Neuronal stem cell (in vitro differentiated cells): Measurements from ENCODE around the gene FHIT.

Source experiments
- DNase-seq: peaks from one replicate; pipeline ENCODE4 v3.0.0-alpha.2; 2013; ENCODE audit warnings: low spot score
- H2AFZ ChIP-seq: one replicate; pipeline ENCODE4 v1.6.1; 2013; ENCODE audit warnings: mild to moderate bottlenecking, low read length, inconsistent platforms
- H2AK5ac ChIP-seq: 2 replicates; pipeline ENCODE4 v1.6.1; 2013; ENCODE audit warnings: low read depth, mild to moderate bottlenecking, inconsistent platforms, low read length, moderate library complexity, mixed read lengths
- H2BK120ac ChIP-seq: 2 replicates; pipeline ENCODE4 v1.6.1; 2013; ENCODE audit warnings: low read depth, mild to moderate bottlenecking, inconsistent platforms, low read length, moderate library complexity, mixed read lengths
- H2BK12ac ChIP-seq: one replicate; pipeline ENCODE4 v1.6.1; 2013; ENCODE audit warnings: low read length, inconsistent platforms
- H2BK15ac ChIP-seq: 2 replicates; pipeline ENCODE4 v1.6.1; 2013; ENCODE audit warnings: mild to moderate bottlenecking, low read length, inconsistent platforms, mixed read lengths
- H2BK5ac ChIP-seq: one replicate; pipeline ENCODE4 v1.6.1; 2013; ENCODE audit warnings: inconsistent platforms, mild to moderate bottlenecking, low read length, moderate library complexity
- H3K14ac ChIP-seq: one replicate; pipeline ENCODE4 v1.6.1; 2013; ENCODE audit warnings: low read length, inconsistent platforms
- H3K18ac ChIP-seq: 2 replicates; pipeline ENCODE4 v1.6.1; 2013; ENCODE audit warnings: low read length, inconsistent platforms
- H3K23ac ChIP-seq: 2 replicates; pipeline ENCODE4 v1.6.1; 2013; ENCODE audit warnings: low read depth, mild to moderate bottlenecking, mixed read lengths, low read length, inconsistent platforms; ENCODE audit not compliant: poor library complexity
- H3K27ac ChIP-seq: replicated peaks from 3 replicates; pipeline ENCODE4 v1.5.1; 2013; ENCODE audit warnings: low read length, inconsistent platforms
- H3K27me3 ChIP-seq, 3 experiments: 2 replicates each; pipeline ENCODE4 v1.6.1; 2013; ENCODE audit warnings: low read length in 3 of 3, mild to moderate bottlenecking in 2 of 3, inconsistent platforms in 1 of 3, low read depth in 1 of 3, mixed read lengths in 1 of 3, moderate library complexity in 1 of 3; ENCODE audit not compliant: control insufficient read depth in 3 of 3, insufficient read depth in 3 of 3
- H3K36me3 ChIP-seq, 2 donors: replicated peaks in 1 of 2; 2 replicates each; pipeline ENCODE4 v1.6.1; 2013; ENCODE audit warnings: low read length in 2 of 2; ENCODE audit not compliant: control insufficient read depth in 2 of 2, insufficient read depth in 2 of 2
- H3K4ac ChIP-seq: 2 replicates; pipeline ENCODE4 v1.6.1; 2013; ENCODE audit warnings: inconsistent platforms, mild to moderate bottlenecking, low read length, moderate library complexity
- H3K4me1 ChIP-seq, 2 donors: 1 replicate in 1 of 2; 2 replicates in 1 of 2; pipeline ENCODE4 v1.6.1; 2013; ENCODE audit warnings: low read length in 2 of 2, low read depth in 1 of 2; ENCODE audit not compliant: control insufficient read depth in 2 of 2, insufficient read depth in 1 of 2
- H3K4me2 ChIP-seq: one replicate; pipeline ENCODE4 v1.6.1; 2013; ENCODE audit warnings: mild to moderate bottlenecking, low read length, inconsistent platforms; ENCODE audit not compliant: insufficient read depth, poor library complexity, severe bottlenecking
- H3K4me3 ChIP-seq, 2 donors: 2 replicates each; pipeline ENCODE4 v1.5.1; 2013; ENCODE audit warnings: low read length in 2 of 2, mild to moderate bottlenecking in 2 of 2, inconsistent platforms in 1 of 2, moderate library complexity in 1 of 2
- H3K79me1 ChIP-seq: one replicate; pipeline ENCODE4 v1.6.1; 2013; ENCODE audit warnings: low read depth, mild to moderate bottlenecking, inconsistent platforms, low read length, moderate library complexity
- H3K9ac ChIP-seq: one replicate; pipeline ENCODE4 v1.6.1; 2013; ENCODE audit warnings: mild to moderate bottlenecking, low read depth, low read length, inconsistent platforms; ENCODE audit not compliant: poor library complexity
- H3K9me3 ChIP-seq, 2 donors: replicated peaks in 1 of 2; 2 replicates each; pipeline versions ENCODE3 to v1.6.1; 2013; ENCODE audit warnings: low read length in 2 of 2, mild to moderate bottlenecking in 2 of 2, inconsistent platforms in 1 of 2, low read depth in 1 of 2, mixed read lengths in 1 of 2, moderate library complexity in 1 of 2; ENCODE audit not compliant: control insufficient read depth in 2 of 2, insufficient read depth in 1 of 2
- H4K8ac ChIP-seq: one replicate; pipeline ENCODE4 v1.6.1; 2013; ENCODE audit warnings: low read depth, mild to moderate bottlenecking, inconsistent platforms, low read length, moderate library complexity
- H4K91ac ChIP-seq: one replicate; pipeline ENCODE4 v1.6.1; 2013; ENCODE audit warnings: low read length, low read depth, mild to moderate bottlenecking, inconsistent platforms; ENCODE audit not compliant: poor library complexity
- WGBS, 2 donors: extraction: QIAGEN DNeasy Blood & Tissue Kit; methylation state at CpG; one replicate each; pipeline ENCODE4 v1.1.7; 2013; ENCODE audit warnings: missing lambda C conversion rate in 2 of 2, mixed read lengths in 1 of 2; ENCODE audit not compliant: insufficient read length in 2 of 2, insufficient replicate concordance in 1 of 2; ENCODE audit errors: extremely low coverage in 2 of 2; 5-methylcytosine and 5-hydroxymethylcytosine counted together

Gene FHIT

GRCh38 chr3:60276615-60277014 is 974.6 kb downstream of the FHIT start:
- Histone ChIP-seq H2BK5ac (no peak overlapping the region), H3K4me2 (no peak overlapping the region), H3K9me3 (peaks cover 0 to 5% of the 10 kb centered on the region in 2 donors), H3K4me1 (peaks cover 0 to 3% of the 10 kb centered on the region in 2 donors), H3K4me3 (no peak overlapping the region), H4K8ac (no peak overlapping the region), H3K18ac (no peak overlapping the region), H3K27ac (no peak overlapping the region), H3K9ac (no peak overlapping the region), H3K4ac (no peak overlapping the region), H3K79me1 (no peaks in the 10 kb centered on the region), H3K27me3 (no peaks in the 10 kb centered on the region), H3K23ac (no peak overlapping the region), H2AK5ac (no peak overlapping the region), H2BK15ac (no peak overlapping the region), H3K14ac (no peak overlapping the region), H2AFZ (no peak overlapping the region), H2BK12ac (no peak overlapping the region), H3K36me3 (no peaks in the 10 kb centered on the region), H4K91ac (no peak overlapping the region), H2BK120ac (no peak overlapping the region)
- no CpG with 5 or more reads among the region's 2 CpGs for WGBS, 2 donors
- no peak for DNase-seq

DNA sequence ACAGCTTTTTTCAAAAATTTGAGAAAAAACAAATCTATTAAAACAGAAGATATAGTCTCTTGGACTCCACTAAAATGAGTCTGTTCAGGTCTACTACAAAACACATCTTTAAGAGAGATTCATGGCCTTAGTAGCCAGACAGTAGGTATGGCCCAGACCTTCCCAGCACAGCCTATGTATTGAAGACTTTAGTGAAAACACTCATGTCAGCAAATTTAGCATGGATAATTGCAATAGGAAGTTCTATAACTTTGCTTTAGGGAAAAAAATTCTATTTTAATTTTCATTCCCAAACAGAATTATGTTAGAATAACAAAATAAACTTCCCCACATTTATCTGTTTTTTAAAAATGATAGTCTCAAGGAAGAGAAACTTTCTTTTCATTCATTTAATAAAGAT is 976.6 kb downstream of the FHIT start:
- Histone ChIP-seq H3K27me3 (no peaks in the 10 kb centered on the region), H3K36me3 (no peaks in the 10 kb centered on the region)

DNA sequence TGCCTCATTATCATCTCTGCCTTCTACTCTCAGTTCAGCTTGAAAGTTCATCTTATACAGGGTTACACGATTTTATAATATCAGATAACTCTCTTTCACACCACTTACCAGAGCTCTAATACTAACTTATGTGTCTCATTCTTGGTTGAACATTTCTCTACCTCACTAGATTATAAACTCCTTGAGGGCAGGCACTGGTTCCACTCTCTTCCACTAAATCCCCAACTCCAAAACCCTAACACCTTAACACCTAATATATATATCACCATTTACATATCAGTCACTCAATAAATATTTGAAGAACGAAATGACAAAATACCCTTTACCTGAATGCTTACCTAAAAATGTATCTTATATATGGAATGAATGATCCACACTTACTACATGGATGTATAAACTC is 977.2 kb downstream of the FHIT start:
- 100% methylated on average over 1 of the region's 2 CpGs for WGBS, 2 donors
- no peak for DNase-seq
- peaks cover 0 to 3% of the 10 kb centered on the region in 2 donors for H3K4me1 ChIP-seq
- peaks cover 0 to 5% of the 10 kb centered on the region in 2 donors for H3K9me3 ChIP-seq
- no peak overlapping the region for H2BK12ac ChIP-seq
- H3K9ac ChIP-seq: no peak overlapping the region
- H3K14ac ChIP-seq: no peak overlapping the region
- no peak overlapping the region for H3K4ac ChIP-seq
- no peak overlapping the region for H2AFZ ChIP-seq
- H3K36me3 ChIP-seq: no peaks in the 10 kb centered on the region
- no peak overlapping the region for H2BK15ac ChIP-seq
- no peak overlapping the region for H4K8ac ChIP-seq
- H2BK5ac ChIP-seq: no peak overlapping the region
- no peak overlapping the region for H3K23ac ChIP-seq
- H3K79me1 ChIP-seq: no peaks in the 10 kb centered on the region
- H3K27me3 ChIP-seq: no peaks in the 10 kb centered on the region
- H3K4me3 ChIP-seq: no peak overlapping the region
- no peak overlapping the region for H2BK120ac ChIP-seq
- no peak overlapping the region for H3K27ac ChIP-seq
- H3K4me2 ChIP-seq: no peak overlapping the region
- no peak overlapping the region for H4K91ac ChIP-seq
- no peak overlapping the region for H3K18ac ChIP-seq
- H2AK5ac ChIP-seq: no peak overlapping the region

More for the DNA sequence above, 976.6 kb downstream of the FHIT start:
- Histone ChIP-seq H2AK5ac (no peak overlapping the region), H3K23ac (no peak overlapping the region), H4K8ac (no peak overlapping the region), H3K9ac (no peak overlapping the region), H2AFZ (no peak overlapping the region), H2BK5ac (no peak overlapping the region), H3K18ac (no peak overlapping the region), H4K91ac (no peak overlapping the region), H2BK12ac (no peak overlapping the region), H3K79me1 (no peaks in the 10 kb centered on the region), H3K4me2 (no peak overlapping the region), H2BK120ac (no peak overlapping the region), H3K4me3 (no peak overlapping the region), H3K4me1 (peaks cover 0 to 3% of the 10 kb centered on the region in 2 donors), H2BK15ac (no peak overlapping the region), H3K4ac (no peak overlapping the region), H3K9me3 (peaks cover 0 to 5% of the 10 kb centered on the region in 2 donors), H3K27ac (no peak overlapping the region), H3K14ac (no peak overlapping the region)
- DNase-seq: no peak

GRCh38 chr3:60269829-60270266 is 981.4 kb downstream of the FHIT start:
- Histone ChIP-seq H4K8ac (no peak overlapping the region), H3K23ac (no peak overlapping the region), H2BK5ac (no peak overlapping the region), H2BK120ac (no peak overlapping the region), H4K91ac (no peak overlapping the region), H2AFZ (no peak overlapping the region), H3K79me1 (no peaks in the 10 kb centered on the region), H3K9me3 (no peaks in the 10 kb centered on the region), H3K4me3 (no peak overlapping the region), H2AK5ac (no peak overlapping the region), H2BK15ac (no peak overlapping the region), H3K27me3 (no peaks in the 10 kb centered on the region), H3K4ac (no peak overlapping the region), H3K9ac (no peak overlapping the region), H2BK12ac (peak overlapping the region; percentile 36), H3K4me1 (no peaks in the 10 kb centered on the region), H3K14ac (no peak overlapping the region), H3K18ac (no peak overlapping the region), H3K27ac (no peak overlapping the region), H3K36me3 (no peaks in the 10 kb centered on the region), H3K4me2 (no peak overlapping the region)
- no peak for DNase-seq
- WGBS, 2 donors: no CpG with 5 or more reads among the region's 7 CpGs
